Smooth muscle cell of the brain vasculature (primary cell): ENCODE measurements around the gene FOXRED2.
A peak's percentile ranks its signal among the peaks of the same experiment; 100 is the strongest.
"Not testable (repeated sequence)": the region's sequence is repeated elsewhere in the genome, so short reads cannot be mapped to it uniquely, and the experiment has no call there.

Experiments used
- DNase-seq: peaks from one replicate; pipeline ENCODE4 v3.0.0-alpha.2; 2012; ENCODE audit warnings: low read depth, low spot score

The FOXRED2 gene

GRCh38 chr22:36469094-36469710 lies 37.6 kb downstream of the FOXRED2 start:
- DNase-seq = no peak

DNA sequence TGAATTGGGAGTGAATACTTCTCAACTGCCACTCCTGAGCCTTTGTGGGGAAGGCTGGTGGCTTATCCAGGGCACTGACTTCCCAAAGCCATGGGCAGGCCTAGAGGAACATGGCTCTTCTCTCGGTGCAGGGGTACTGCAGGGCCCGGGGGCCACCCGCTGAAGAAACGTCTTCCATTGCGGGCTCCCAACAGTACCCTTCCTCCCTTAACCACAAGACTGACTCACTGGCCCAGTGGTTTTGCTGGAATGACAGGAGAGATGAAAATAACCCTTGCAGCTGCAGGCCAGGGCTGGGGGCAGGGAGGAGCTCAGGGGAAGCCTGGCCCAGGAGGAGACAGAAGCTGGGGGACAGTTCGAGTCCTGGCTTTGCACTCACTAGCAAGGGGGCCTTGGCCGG lies 38.9 kb downstream of the FOXRED2 start:
- peak; percentile 86 for DNase-seq

DNA sequence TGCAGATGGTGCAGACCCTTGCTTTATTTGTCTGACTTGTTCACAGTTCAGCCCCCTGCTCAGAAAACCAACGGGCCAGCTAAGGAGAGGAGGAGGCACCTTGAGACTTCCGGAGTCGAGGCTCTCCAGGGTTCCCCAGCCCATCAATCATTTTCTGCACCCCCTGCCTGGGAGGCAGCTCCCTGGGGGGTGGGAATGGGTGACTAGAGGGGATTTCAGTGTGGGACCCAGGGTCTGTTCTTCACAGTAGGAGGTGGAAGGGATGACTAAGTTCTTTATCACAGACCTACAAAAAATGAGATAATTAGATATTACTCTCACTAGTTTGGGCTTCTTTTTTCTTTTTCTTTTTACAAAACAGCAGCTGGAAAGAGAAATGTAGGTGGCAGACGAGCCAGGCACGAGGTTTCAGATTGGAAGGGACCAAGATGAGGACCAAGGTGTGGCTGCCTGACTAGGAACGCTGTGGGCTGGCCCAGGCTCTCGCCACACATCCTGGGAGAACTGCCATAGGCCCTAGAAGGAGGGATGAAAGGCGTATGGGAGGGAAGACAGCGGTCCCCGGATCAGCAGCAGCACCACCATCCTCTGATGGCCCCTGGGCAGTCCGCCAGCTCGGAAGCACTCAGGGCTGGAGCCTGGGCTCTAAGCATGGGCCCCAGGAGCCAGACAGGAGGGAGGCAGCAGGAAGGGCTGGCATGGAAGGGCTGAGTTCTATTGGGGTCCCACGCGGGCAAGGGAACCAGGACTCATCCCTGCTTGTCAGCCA lies 39.6 kb downstream of the FOXRED2 start:
- DNase-seq = no peak

DNA sequence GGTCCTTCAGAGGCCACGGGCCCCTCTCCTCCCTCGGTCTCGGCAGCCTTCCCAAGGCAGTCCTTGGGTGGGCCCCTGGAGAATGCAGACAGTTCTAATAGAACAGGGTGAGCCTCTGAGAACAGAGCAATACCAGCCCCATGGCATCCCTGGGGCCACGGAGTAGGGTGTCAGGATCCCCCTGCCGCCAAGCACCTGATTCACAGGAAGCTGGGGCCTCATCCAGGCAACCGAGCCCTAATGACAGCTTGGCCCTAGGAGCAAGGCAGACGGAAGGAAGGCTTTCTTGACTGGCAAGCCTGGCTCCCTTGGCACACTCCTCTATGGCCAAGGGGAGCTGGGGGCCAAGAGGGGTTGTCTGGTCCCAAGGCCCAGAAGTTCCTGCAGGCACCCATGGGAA lies 40.6 kb downstream of the FOXRED2 start:
- DNase-seq = no peak

DNA sequence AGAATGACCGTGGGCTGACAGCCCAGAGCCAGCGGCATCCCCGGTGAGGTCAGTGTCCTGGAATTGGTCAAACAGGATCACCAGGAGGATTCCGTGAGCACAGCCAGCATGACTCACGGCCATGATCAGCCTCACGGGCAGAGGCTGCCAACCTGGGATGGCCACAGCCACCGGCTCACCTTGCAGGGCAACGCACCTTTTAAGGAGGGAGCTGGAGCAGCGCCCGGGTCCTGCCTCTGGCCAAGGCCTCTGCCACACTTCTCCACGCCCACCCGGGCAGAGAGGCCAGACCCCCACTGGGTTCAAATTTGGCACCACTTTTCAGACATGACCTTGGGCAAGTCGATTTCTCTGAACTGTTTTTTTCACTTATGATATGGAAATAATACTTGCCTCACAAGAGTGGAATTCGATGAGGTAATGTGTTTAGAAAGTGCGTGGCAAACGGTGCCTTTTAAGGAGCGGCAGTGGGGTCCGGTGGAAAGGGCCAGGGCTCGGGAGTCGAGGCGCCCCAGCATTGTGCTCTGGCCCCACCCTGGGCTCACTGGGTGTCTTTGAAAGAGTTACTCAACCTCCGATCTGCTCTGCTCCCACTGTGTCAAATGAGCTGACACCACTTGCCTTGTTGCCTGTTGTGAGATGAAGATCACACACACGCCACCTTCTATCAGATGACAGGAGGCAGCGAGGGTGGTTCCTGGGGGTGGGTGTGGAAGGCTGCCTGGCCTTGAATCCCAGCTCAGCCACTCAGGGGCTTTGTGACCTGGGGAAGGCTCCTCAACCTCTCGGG lies 41.4 kb downstream of the FOXRED2 start:
- DNase-seq = no peak

- no peak for DNase-seq
These were observed 42.1 kb downstream of the FOXRED2 start for GRCh38 chr22:36464715-36465231.

- DNase-seq = no peak
These were observed 43.1 kb downstream of the FOXRED2 start for GRCh38 chr22:36463783-36464184.

- DNase-seq = no peak
These were observed 44.9 kb downstream of the FOXRED2 start for GRCh38 chr22:36461665-36462649.

GRCh38 chr22:36460202-36460601 lies 46.6 kb downstream of the FOXRED2 start:
- no peak for DNase-seq

- DNase-seq = no peak
These were observed 49.0 kb downstream of the FOXRED2 start for GRCh38 chr22:36457688-36458450.

- no peak for DNase-seq
These were observed 50.4 kb downstream of the FOXRED2 start for GRCh38 chr22:36456464-36456845.

DNA sequence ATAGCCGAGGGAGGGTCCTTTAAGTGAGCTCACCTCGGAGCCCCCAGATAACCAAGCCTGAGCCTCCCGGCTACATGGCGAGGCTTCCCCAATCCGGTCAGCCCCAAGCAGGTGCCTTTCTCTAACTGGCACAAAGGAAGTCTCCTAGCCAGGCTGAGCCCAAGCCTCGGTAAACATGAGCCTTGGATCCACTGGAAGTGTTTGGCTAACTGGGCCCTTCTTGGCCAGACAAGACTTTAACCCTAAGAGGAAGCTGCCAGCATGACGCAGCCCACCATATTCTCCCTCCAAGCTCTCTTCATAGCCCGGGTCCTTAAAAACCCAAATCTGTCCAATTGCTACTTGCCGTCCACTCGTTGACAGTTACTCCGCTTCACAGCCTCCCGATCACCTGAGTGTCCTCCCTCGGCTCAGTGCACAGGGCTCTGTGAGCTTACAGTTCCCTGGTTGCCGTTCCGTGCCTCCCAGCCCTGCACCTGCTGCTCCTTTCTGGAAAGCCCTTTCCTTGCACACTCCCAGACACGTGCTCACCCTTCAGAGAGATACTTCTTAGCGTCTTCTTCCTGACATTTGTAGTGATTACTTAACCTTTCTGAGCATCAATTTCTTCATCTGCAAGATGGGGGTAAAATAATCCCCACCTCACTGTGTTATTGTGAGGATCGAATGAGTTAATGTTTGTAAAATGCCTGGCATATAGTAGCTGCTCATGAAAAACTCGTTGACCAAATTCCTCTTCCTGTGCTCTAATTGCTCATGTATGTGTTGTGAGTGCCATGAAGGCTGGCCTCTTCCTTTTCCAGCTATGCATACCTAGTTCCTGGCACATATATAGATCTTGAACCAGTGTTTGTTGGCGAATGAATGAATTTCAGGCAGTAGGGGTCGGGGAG lies 51.0 kb downstream of the FOXRED2 start:
- DNase-seq = no peak

DNA sequence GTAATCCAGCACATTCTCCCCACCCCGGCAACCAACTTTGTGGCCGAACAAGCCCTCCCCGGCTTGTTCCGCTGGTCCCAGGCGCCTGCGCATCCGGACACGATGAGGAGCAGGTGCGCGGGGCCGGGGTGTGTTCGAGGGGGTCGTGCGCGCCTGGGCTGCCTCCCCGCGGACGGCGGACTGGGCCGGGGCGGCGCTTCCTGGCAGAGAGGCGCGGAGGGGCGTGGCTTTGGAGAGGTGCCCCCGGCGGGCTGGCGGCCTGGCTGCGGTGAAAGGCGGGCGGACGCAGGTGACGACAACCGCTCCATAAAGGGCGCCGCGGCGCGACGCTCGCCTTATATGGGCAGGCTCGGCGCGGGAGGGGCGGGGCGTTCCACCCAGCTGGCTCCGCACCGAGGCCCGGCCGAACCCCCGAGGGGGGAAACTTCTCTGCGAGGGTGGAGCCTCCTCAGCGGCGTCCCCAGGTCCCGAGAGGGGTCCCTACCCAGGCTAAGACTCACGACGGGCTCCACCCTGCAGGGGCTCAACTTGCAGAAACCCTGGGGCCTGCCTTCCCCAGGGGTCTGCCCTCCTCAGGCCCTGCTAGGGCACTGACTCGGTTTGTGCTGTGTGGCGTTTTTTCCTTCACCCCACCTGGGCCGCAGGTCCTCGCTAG lies 51.8 kb downstream of the FOXRED2 start:
- no peak for DNase-seq

- no peak for DNase-seq
These were observed 52.9 kb downstream of the FOXRED2 start for GRCh38 chr22:36453855-36454378.

DNA sequence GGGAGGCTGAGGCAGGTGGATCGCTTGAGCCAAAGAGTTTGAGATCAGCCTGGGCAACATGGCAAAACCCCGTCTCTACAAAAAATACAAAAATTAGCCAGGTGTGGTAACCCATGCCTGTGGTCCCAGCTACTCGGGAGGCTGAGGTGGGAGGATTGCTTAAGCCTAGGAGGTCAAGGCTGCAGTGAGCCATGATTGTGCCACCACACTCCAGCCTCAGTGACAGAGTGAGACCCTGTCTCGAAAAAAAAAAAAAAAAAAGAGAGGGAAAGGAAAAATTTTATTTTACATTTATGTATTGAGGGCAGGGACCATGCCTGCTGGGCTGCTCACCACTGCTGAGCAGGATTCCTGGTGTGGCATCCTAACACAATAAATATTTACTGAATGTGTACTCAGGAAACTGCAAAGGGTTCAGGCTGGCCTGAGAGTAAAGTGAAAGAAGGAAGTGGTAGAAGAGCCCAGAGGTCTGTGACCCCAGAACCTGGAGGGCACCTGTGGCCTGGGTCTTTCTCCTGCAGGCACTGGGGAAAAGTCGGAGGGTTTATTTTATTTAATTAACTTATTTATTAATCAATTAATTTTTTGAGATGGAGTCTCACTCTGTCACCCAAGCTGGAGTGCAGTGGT lies 53.7 kb downstream of the FOXRED2 start:
- DNase-seq = not testable (repeated sequence)

DNA sequence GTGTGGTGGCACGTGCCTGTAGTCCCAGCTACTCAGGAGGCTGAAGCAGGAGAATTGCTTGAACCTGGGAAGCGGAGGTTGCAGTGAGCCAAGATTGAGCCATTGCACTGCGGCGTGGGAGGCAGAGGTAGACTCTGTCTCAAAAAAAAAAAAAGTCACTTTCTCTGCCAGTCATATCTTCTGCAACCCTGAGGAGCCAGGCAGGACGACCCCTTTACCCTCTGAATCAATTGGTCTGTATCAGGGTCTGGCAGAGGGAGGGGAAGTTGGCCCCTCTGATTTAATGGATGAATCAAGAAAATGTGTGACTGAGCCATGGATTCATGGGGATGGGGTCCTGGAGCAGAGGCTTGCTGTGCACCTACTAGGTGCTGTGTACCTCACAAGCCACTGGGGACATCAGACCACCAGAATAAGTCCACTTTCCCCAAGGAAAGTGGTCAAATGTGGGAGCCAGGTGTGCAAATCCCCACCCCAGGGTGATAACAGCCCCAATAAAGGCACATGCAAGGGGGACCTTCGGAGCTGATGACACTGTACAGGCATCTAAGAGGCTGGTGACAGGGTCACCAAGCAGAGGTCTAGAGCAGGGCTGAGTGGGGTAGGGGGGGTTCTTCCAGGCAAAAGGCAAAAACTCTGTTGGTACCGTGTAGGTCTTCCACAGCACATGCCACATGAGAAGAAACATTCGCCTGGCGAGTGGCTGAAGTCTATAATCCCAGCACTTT lies 54.4 kb downstream of the FOXRED2 start:
- no peak for DNase-seq

GRCh38 chr22:36450923-36451322 lies 55.9 kb downstream of the FOXRED2 start:
- DNase-seq = not testable (repeated sequence)
